Uterus (tissue), 4 donors: Measurements from ENCODE around the gene EEF1A1. TPM values are rescaled to one million over a fixed set of nuclear protein-coding genes. Genes with fewer than 3 reads are reported as not detected.

Experiments used
- DNase-seq, 2 donors: peaks; one replicate each; pipeline ENCODE4 v3.0.0-alpha.2; 2019 to 2020
- H3K27ac ChIP-seq, 2 donors: fragments of 200-600 bp; sonication (generic); 1 replicate in 1 of 2; 2 replicates in 1 of 2; pipeline ENCODE4 v1.5.1; 2016 to 2018
- H3K27me3 ChIP-seq, 2 donors: fragments of 200-600 bp; sonication (generic); one replicate each; pipeline ENCODE4 v1.5.1; 2018 to 2019; ENCODE audit warnings: control low read depth in 1 of 2
- H3K36me3 ChIP-seq, 2 donors: fragments of 200-600 bp; sonication (generic); one replicate each; pipeline ENCODE4 v1.5.1; 2019; ENCODE audit warnings: control low read depth in 1 of 2
- H3K4me1 ChIP-seq, 2 donors: fragments of 200-600 bp; sonication (generic); one replicate each; pipeline ENCODE4 v1.5.1; 2018 to 2019; ENCODE audit warnings: control low read depth in 1 of 2
- H3K4me3 ChIP-seq, 2 donors: fragments of 200-600 bp; sonication (generic); 1 replicate in 1 of 2; 2 replicates in 1 of 2; pipeline ENCODE4 v1.5.1; 2018 to 2019; ENCODE audit warnings: mild to moderate bottlenecking in 1 of 2
- H3K9me3 ChIP-seq, 2 donors: fragments of 200-600 bp; sonication (generic); one replicate each; pipeline ENCODE4 v1.5.1; 2019; ENCODE audit warnings: control low read depth in 1 of 2
- CTCF ChIP-seq, 4 experiments: fragments of 200-600 bp in 2 of 4; fragments of 450-650 bp in 2 of 4; sonication (generic) in 2 of 4; IDR thresholded peaks; one replicate each; pipeline ENCODE4 v1.5.1; 2016 to 2019; ENCODE audit warnings: antibody characterized with exemption in 4 of 4, mild to moderate bottlenecking in 2 of 4, moderate library complexity in 1 of 4
- POLR2A ChIP-seq, 2 donors: fragments of 450-650 bp; IDR thresholded peaks; one replicate each; pipeline ENCODE4 v1.6.1; 2016; ENCODE audit warnings: antibody characterized with exemption in 2 of 2, mild to moderate bottlenecking in 1 of 2, moderate library complexity in 1 of 2
- intact Hi-C: fragments of 100-400 bp; cut with DNase I; formaldehyde crosslinking; loops from one replicate; pipeline ENCODE4 v1.15.1; 2023; ENCODE audit warnings: low total_unique reads
- total RNA-seq, 4 donors: library from RNA; depleted of rRNA in 3 of 4; stranded (reverse); fragments of >200 nt in 3 of 4; gene quantifications; one replicate each; pipeline versions ENCODE4 v1.1.0 to v1.2.4, GENCODE V29; 2014 to 2023
- donor health status: DM: yes; HTN: yes; CAD: no.

Gene EEF1A1
- total RNA-seq, 4 donors from 2014 or later: 11,501 to 26,048 (median 13,655) TPM

DNA sequence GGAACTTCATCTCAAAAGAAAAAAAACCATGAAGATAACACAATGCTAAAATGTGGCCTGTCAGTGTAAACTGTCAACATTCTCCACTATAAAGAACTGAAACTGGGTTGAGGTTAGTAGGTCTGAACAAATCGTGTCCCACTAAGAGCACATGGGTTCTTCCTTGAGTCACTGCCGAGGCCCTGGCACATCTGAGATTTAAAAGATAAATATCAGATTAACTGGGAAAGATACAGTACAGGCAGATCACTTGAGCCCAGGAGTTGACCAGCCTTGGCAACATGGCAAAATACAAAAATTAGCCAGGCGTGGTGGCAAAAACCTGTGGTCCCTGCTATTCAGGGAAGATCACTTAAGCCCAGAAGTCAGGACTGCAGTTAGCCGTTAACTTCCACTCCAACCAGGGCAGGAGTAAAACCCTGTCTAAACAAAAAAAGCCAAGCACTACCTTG, 5.6 kb downstream of the EEF1A1 start:
- intact Hi-C loops: loop anchor here (2.0 kb wide), 1 partner anchor 96 kb away; no protein-coding TSS in a partner anchor
- Histone ChIP-seq H3K4me1 (peaks cover 0 to 4% of the 10 kb centered on the region in 2 donors), H3K4me3 (no peak overlapping the region), H3K27ac (peak overlapping the region in 1 of 2 donors; percentile 48), H3K27me3 (no peaks in the 10 kb centered on the region), H3K9me3 (no peaks in the 10 kb centered on the region), H3K36me3 (no peaks in the 10 kb centered on the region)
- no peak for TF ChIP-seq POLR2A (IDR thresholded peaks at IDR 0.05)
- no peak for TF ChIP-seq CTCF (IDR thresholded peaks at IDR 0.05)
- no peak for DNase-seq

DNA sequence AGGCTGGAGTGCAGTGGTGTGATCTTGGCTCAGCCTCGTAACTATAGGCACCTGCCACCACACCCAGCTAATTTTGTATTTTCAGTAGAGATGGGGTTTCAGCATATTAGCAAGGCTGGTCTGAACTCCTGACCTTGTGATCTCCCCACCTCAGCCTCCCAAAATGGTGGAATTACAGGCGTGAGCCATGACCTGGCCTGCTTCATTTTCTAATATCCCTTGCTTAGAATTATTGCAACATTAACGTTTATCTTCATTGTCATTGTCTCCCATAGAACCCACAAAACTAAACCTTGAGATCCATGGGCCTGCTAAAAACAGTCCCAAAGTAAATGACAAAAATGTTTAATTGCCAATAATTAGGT, 6.1 kb downstream of the EEF1A1 start:
- TF ChIP-seq POLR2A (IDR thresholded peaks at IDR 0.05) (no peak), CTCF (IDR thresholded peaks at IDR 0.05) (no peak)
- DNase-seq: no peak
- Histone ChIP-seq H3K4me1 (peaks cover 0 to 4% of the 10 kb centered on the region in 2 donors), H3K36me3 (no peaks in the 10 kb centered on the region), H3K4me3 (no peak overlapping the region), H3K27me3 (no peaks in the 10 kb centered on the region), H3K9me3 (no peaks in the 10 kb centered on the region), H3K27ac (no peak overlapping the region)
- intact Hi-C loops: loop anchor here (2.0 kb wide), 1 partner anchor 96 kb away; no protein-coding TSS in a partner anchor

DNA sequence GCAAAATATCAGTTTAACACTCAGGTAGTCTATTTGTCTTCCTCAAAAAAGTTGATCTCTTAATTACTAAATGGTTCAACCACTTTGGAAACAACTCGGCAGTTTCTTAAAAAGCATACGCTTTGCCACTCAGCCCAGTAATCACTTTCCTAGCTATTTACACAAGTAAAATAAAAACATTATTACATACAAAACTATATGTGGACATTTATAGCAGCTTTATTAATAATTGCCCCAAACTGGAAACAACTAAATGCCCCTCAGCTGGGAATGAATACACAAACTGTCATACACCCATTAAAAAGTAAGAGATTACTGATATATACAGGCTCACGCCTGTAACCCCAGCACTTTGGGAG, 7.4 kb downstream of the EEF1A1 start:
- no peak for DNase-seq
- Histone ChIP-seq H3K9me3 (no peaks in the 10 kb centered on the region), H3K36me3 (no peaks in the 10 kb centered on the region), H3K4me1 (peaks cover 0 to 4% of the 10 kb centered on the region in 2 donors), H3K27me3 (no peaks in the 10 kb centered on the region), H3K27ac (no peak overlapping the region), H3K4me3 (no peak overlapping the region)
- TF ChIP-seq CTCF (IDR thresholded peaks at IDR 0.05) (no peak), POLR2A (IDR thresholded peaks at IDR 0.05) (no peak)
- intact Hi-C loops: no loop called here

DNA sequence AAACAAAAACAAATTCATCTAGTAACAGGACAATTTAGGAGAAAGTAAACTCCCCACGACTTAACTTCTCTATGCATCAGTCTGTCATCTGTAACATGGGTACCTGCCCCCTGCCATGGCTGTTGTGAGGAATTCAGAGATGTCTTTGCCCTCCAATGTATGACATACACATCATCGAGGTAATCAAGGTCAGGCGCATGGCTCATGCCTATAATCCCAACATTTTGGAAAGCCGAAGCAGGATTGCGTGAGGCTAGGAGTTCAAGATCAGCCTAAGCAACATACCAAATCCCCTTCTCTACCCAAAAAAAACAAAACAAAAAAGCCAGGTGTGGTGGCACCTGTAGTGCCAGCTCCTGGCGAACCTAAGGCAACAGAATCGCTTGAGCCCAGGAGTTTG, 9.0 kb downstream of the EEF1A1 start:
- Histone ChIP-seq H3K9me3 (no peaks in the 10 kb centered on the region), H3K27me3 (no peaks in the 10 kb centered on the region), H3K4me3 (no peak overlapping the region), H3K36me3 (no peaks in the 10 kb centered on the region), H3K27ac (no peak overlapping the region), H3K4me1 (no peaks in the 10 kb centered on the region)
- DNase-seq: no peak
- intact Hi-C loops: no loop called here
- no peak for TF ChIP-seq POLR2A (IDR thresholded peaks at IDR 0.05)
- no peak for TF ChIP-seq CTCF (IDR thresholded peaks at IDR 0.05)

DNA sequence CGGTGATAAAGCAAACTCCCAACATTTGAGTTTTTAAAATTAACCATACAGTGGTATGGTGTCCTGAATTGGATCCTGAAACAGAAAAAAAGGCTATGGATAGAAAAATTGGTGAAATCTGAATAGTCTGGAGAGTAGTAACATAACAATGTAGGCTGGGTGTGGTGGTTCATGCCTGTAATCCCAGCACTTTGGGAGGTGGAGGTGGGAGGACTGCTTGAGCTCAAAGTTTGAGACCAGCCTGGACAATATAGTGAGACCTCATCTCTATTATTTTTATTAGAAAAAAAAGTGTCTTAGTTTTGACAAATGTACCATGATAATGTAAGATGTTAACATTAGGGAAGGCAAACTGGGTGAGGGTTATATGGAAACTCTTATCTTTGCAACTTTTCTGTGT, 11.0 kb downstream of the EEF1A1 start:
- Histone ChIP-seq H3K9me3 (no peaks in the 10 kb centered on the region), H3K4me3 (no peak overlapping the region), H3K36me3 (no peaks in the 10 kb centered on the region), H3K27ac (no peak overlapping the region), H3K4me1 (no peaks in the 10 kb centered on the region), H3K27me3 (no peaks in the 10 kb centered on the region)
- no peak for DNase-seq
- intact Hi-C loops: no loop called here
- TF ChIP-seq CTCF (IDR thresholded peaks at IDR 0.05) (no peak), POLR2A (IDR thresholded peaks at IDR 0.05) (no peak)
